ENCODE data around the gene SUB1.
"Not testable (repeated sequence)": the region's sequence is repeated elsewhere in the genome, so short reads cannot be mapped to it uniquely, and the experiment has no call there.

Gene SUB1

DNA sequence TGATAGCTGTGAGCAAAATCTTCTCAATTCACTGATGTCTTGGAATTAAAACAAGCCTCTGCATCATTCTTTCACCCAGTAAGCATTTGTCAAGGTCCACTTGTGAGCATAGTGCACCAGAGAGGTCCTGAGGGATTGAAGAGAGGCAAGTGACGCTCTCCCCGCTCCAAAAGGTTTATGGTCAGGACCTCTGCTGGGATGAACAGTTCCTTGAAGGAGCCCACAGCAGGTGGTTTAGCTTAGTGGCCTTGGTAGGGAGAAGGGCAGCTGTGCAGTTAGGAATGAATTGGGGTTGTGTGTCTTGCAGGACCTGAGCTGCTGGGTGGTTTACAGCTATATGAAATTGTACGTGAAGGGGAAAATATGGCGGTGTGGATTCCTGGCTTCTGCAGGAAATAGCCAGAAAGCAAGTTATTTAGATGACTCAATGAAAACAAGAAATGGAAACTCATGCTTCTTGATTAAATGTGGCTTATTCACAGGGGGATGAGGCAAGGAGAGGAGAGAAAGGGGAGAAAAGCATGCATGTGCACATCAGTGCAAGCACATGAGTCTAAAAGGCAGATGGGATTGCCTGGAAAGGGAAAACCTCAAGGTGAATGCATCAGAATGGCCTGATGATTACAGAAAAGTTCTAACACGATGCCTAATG, 42.0 kb downstream of the SUB1 start:
- H3K4me3 Mint-ChIP-seq = no peak overlapping the region
- H3K9me3 Mint-ChIP-seq = no peaks in the 10 kb centered on the region
- no peak for DNase-seq (ENCODE audit: low spot score)
- no peak overlapping the region for H3K27ac Mint-ChIP-seq
- no peaks in the 10 kb centered on the region for H3K36me3 Mint-ChIP-seq (ENCODE audit: low read depth)
- H3K27me3 Mint-ChIP-seq (ENCODE audit: low read depth) = no peaks in the 10 kb centered on the region
- no peaks in the 10 kb centered on the region for H3K4me1 Mint-ChIP-seq (ENCODE audit: low read depth)

DNA sequence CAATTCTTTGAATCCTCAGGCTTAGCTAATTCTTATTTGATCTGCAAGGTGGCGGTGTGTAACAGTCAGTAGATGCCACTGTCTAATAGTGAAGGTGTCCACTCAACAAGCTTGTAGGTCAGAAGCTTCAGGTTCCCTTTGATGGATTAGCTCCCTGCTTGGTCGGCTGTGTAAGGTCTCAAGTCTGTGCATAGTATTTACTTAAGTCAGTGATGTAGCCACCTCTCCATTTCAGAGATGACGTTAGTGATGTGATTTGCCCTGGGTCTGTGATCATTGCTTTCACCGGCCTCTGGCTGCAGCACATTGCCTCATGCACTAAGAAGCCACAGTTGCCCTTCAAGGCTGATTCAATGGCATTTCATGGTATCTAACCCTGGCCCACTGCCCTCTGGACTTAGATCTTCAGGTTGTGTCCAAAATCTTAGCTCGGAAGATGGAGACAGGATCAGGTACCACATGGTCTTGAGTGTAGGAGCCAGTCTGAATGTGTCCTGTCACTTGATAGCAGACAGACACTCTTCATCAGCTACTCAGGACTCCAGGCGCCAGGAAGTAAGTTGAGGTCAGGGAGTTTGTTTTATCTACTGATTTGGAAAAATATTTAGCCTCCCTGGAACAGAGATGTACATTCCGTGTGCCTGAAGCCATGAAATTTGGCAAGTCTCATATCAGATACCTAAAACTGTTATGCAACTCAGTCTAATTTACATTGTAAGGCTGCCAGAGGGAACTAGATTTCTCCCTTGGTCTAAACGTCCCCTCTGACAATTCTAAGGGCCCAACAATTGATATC, 42.9 kb downstream of the SUB1 start:
- Mint-ChIP-seq H3K4me1 (ENCODE audit: low read depth) (no peaks in the 10 kb centered on the region), H3K4me3 (no peak overlapping the region), H3K9me3 (no peaks in the 10 kb centered on the region), H3K36me3 (ENCODE audit: low read depth) (no peaks in the 10 kb centered on the region), H3K27ac (no peak overlapping the region), H3K27me3 (ENCODE audit: low read depth) (no peaks in the 10 kb centered on the region)
- DNase-seq (ENCODE audit: low spot score) = no peak

DNA sequence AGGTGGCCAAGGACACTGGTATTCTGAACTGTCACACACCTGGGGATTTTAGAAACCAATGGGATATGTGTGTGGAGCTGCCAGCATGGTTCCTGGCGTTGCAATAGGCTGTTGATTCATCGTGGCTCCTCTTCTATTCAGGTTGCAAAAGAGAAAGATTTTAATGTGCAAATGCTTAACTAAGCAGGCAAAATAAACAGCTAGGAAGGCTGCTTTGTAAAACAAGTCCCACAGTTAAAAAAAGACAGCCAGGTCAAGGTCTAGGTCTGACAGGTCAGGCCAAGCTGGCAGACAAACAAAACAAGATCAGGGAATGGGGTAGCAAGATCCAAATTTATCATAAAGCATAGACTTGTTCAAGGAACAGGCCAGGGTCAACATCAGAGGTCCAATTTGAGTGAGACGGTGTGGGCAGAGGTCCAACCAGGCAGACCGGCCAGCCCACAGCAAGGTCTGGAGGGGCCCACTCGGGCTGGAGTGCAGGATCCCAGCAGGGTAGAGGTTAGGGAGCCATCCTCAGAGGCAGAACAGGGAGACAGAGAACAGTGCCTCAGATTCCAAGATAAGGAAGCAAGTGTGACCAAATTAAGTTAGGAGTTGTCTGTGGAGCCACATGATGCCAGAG, 45.6 kb downstream of the SUB1 start:
- H3K27ac Mint-ChIP-seq = no peak overlapping the region
- H3K4me3 Mint-ChIP-seq = no peak overlapping the region
- H3K36me3 Mint-ChIP-seq (ENCODE audit: low read depth) = no peaks in the 10 kb centered on the region
- no peaks in the 10 kb centered on the region for H3K27me3 Mint-ChIP-seq (ENCODE audit: low read depth)
- H3K4me1 Mint-ChIP-seq (ENCODE audit: low read depth) = no peaks in the 10 kb centered on the region
- no peak for DNase-seq (ENCODE audit: low spot score)
- no peaks in the 10 kb centered on the region for H3K9me3 Mint-ChIP-seq

DNA sequence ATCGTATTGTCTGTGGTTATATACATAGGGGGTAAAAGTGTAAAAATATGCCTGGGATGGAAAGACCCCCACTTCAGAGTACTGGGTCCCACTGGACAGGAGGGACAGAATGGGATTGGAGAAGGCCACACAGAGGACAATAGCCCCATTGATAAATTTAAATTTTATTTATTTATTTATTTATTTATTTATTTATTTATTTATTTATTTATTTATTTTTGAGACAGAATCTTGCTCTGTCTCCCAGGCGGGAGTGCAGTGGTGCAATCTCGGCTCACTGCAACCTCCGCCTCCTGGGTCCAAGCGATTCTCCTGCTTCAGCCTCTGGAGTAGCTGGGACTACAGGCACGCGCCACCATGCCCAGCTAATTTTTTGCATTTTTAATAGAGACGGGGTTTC, 47.7 kb downstream of the SUB1 start:
- H3K4me3 Mint-ChIP-seq; H3K4me1 Mint-ChIP-seq (ENCODE audit: low read depth); H3K36me3 Mint-ChIP-seq (ENCODE audit: low read depth); H3K27me3 Mint-ChIP-seq (ENCODE audit: low read depth); H3K9me3 Mint-ChIP-seq; H3K27ac Mint-ChIP-seq; DNase-seq (ENCODE audit: low spot score): not testable (repeated sequence)

DNA sequence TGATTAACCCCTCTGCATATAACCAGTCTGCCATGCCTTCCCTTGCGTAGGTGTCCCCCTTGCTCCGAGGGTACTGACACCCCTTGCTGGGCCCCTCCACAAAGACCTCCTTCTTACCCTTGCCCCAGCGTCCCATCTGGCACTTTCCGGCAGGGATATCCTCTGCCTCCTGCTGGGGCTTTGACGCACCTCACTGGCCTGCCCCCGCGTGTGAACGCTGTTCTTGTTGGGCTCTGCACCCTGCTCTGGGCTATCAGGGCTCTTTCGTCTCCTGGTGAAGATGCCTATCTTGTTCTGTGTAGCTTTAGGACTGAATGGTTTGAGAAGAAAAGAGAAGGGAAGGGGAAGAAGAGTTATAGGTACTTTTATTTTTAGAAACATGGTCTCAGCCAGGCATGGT, 53.0 kb downstream of the SUB1 start:
- Mint-ChIP-seq H3K4me1 (ENCODE audit: low read depth) (no peaks in the 10 kb centered on the region), H3K27ac (no peak overlapping the region), H3K36me3 (ENCODE audit: low read depth) (no peaks in the 10 kb centered on the region), H3K27me3 (ENCODE audit: low read depth) (peaks cover 2% of the 10 kb centered on the region), H3K9me3 (no peaks in the 10 kb centered on the region), H3K4me3 (no peak overlapping the region)
- DNase-seq (ENCODE audit: low spot score) = no peak

DNA sequence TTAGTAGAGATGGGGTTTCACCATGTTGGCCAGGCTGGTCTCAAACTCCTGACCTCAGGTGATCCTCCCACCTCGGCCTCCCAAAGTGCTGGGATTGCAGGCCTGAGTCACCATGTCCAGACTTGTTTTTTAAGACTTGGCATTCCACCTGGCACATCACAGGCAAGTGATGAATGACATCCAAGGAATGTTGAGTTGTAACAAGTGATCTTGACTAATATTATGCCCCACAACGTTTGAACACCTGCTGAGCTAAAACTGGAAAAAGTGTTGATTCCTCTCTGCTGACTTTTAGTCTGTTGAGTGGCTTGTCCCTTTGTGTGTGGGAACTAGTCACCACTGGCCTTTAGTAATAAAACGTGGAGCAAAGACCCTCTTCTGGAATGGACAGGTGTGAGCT, 54.6 kb downstream of the SUB1 start:
- Mint-ChIP-seq H3K27me3 (ENCODE audit: low read depth) (peaks cover 2% of the 10 kb centered on the region), H3K4me1 (ENCODE audit: low read depth) (no peaks in the 10 kb centered on the region), H3K4me3 (no peak overlapping the region), H3K9me3 (no peaks in the 10 kb centered on the region), H3K27ac (no peak overlapping the region), H3K36me3 (ENCODE audit: low read depth) (no peaks in the 10 kb centered on the region)
- DNase-seq (ENCODE audit: low spot score) = no peak

DNA sequence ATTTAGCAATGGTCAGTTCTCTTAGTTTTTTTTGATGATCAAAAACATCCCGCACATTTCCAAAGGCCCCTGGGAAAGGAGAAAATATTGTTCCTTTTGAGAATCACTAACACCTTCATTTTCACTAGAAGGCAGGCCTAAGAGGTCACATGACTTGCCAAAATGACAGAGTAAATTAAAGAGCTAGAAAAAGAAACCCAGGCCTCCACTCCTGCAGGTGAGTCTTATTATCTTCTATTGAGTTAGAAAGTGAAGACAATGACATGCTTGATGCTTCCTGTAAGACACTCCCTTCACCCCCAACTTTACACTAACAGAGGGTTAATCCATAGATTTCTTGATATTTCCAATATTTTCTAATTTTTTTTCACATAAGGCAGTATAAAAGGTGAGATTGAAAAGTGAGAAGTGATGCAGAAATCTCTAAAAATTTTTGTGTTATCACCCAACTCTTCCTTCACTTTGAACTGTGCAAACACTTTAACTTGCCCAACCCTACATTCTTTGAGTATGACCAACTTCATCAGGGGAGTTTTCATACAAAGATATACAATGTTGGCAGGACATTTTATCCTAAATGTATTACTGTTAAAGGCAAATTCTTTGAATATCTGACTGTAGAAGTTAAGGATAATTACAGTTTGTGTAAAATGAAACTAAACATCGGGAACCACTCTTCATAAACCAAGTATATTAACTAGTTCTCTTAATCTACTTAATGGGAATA, 57.1 kb downstream of the SUB1 start:
- Mint-ChIP-seq H3K4me1 (ENCODE audit: low read depth) (no peaks in the 10 kb centered on the region), H3K36me3 (ENCODE audit: low read depth) (no peaks in the 10 kb centered on the region), H3K4me3 (no peak overlapping the region), H3K9me3 (no peaks in the 10 kb centered on the region), H3K27me3 (ENCODE audit: low read depth) (peaks cover 2% of the 10 kb centered on the region), H3K27ac (no peak overlapping the region)
- DNase-seq (ENCODE audit: low spot score) = no peak

DNA sequence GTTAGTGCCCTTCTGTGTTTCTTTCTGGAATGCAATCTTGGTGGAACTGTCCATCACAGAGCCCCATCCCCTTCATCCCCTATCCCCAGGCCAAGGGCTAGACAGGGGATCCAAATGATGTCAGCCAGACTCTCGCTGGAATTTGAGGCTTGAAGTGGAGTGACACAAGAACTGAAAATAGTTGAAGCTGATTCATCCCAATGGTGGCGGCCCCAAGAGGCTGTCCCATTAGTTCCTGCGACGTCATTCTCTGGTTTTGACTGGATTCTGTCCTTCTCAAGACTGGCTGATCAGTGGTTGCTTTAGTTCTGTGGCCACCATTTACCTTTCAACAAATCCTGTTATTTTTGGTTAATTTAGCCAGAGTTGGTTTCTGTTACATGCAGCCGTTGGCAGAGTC, 59.9 kb downstream of the SUB1 start:
- no peaks in the 10 kb centered on the region for H3K36me3 Mint-ChIP-seq (ENCODE audit: low read depth)
- H3K9me3 Mint-ChIP-seq = no peaks in the 10 kb centered on the region

DNA sequence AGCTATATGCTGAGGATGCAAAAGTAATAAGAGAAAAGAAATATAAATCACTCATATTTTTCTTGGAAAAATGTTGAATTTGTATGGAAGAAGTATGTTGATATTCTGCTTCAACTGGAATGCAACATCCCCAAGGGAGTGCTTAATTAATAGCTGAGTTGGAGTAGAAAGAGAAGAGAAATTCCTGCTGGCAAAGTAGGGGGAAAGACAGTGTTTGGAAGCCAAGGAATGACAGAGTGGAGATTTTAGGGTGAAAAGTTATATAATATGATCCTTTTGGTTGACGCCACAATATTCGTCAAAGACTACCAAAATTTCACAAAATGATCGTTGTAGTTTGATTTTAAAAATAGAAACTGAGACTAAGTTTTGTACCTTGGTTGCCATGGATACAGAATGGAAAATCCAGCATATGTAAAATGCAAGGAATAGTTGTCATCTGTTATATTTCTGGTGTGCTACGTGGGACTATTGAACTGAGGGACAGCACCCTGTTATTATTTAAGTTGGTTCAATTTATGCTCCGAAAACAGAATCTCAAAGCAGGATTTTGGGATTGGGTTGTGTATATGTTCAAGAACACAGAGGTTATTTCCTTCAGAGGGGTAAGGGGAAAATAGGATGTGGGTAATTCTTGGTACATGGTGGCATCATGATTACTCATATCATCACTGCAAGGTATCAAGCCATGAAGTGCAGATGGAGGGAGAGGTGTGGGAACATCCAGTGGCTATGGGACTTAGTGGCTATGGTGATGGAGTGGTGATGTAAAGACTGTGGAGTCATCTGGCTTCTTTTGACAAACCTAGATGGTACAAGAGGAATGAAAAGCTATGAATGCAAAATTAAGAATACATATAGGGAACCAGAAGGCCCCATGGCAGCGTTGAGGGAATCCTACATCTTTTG, 61.0 kb downstream of the SUB1 start:
- no peak for DNase-seq (ENCODE audit: low spot score)

More for the DNA sequence above, 59.9 kb downstream of the SUB1 start:
- no peaks in the 10 kb centered on the region for H3K4me1 Mint-ChIP-seq (ENCODE audit: low read depth)
- H3K27me3 Mint-ChIP-seq (ENCODE audit: low read depth) = peaks cover 2% of the 10 kb centered on the region
- no peak overlapping the region for H3K27ac Mint-ChIP-seq
- no peak overlapping the region for H3K4me3 Mint-ChIP-seq
- DNase-seq (ENCODE audit: low spot score) = no peak

DNA sequence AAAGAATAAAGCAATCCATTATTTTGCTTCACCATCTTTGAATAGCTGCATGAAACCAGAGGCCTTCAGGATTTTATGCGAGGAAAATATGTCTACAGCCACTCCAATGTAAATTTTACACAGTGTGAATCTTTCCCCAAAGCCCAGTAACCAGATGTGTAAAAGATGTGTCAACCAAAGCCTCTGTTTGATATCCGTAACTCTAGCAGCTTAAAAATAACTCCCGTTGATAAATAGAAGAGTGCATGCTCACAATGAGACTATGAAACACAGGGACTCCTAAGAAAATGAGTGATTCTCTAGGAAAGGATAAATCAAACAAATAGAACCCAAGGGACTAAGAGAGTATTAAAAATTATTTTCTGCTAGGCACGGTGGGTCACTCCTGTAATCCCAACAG, 65.7 kb downstream of the SUB1 start:
- Mint-ChIP-seq H3K27me3 (ENCODE audit: low read depth) (no peaks in the 10 kb centered on the region), H3K4me1 (ENCODE audit: low read depth) (no peaks in the 10 kb centered on the region), H3K9me3 (no peaks in the 10 kb centered on the region), H3K36me3 (ENCODE audit: low read depth) (no peaks in the 10 kb centered on the region), H3K27ac (no peak overlapping the region), H3K4me3 (no peak overlapping the region)
- DNase-seq (ENCODE audit: low spot score) = no peak

More for the DNA sequence above, 61.0 kb downstream of the SUB1 start:
- no peak overlapping the region for H3K4me3 Mint-ChIP-seq
- H3K27me3 Mint-ChIP-seq (ENCODE audit: low read depth) = peaks cover 2% of the 10 kb centered on the region
- H3K4me1 Mint-ChIP-seq (ENCODE audit: low read depth) = no peaks in the 10 kb centered on the region
- no peaks in the 10 kb centered on the region for H3K9me3 Mint-ChIP-seq
- no peak overlapping the region for H3K27ac Mint-ChIP-seq
- H3K36me3 Mint-ChIP-seq (ENCODE audit: low read depth) = no peaks in the 10 kb centered on the region

DNA sequence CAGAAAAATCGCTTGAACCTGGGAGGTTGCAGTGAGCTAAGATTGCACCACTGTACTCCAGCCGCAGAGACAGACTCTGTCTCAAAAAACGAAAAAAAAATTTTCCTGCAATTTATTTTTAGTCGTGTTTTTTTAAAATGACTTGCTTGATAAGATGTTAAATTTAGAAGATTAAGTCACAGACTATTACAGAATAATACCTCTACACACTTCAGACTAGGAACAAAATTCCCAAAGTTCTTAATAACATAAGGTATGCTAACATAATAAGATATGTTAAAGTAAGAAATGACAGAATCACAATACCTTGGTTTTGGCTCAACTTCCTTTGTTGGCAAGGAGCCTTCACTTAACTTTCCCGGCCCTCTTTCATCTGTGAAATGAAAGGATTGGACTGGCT, 66.3 kb downstream of the SUB1 start:
- Mint-ChIP-seq H3K4me1 (ENCODE audit: low read depth) (no peaks in the 10 kb centered on the region), H3K36me3 (ENCODE audit: low read depth) (no peaks in the 10 kb centered on the region)

More for the DNA sequence above, 66.3 kb downstream of the SUB1 start:
- no peak for DNase-seq (ENCODE audit: low spot score)
- Mint-ChIP-seq H3K9me3 (peaks cover 3% of the 10 kb centered on the region), H3K4me3 (no peak overlapping the region), H3K27me3 (ENCODE audit: low read depth) (no peaks in the 10 kb centered on the region), H3K27ac (no peak overlapping the region)
